Muscle of arm (tissue), 12 donors: ENCODE measurements around the gene RASSF7. TPM values are rescaled to one million over a fixed set of nuclear protein-coding genes. Genes with fewer than 3 reads are reported as not detected.

Source experiments
- DNase-seq: peaks from one replicate; pipeline ENCODE4 v3.0.0-alpha.2; 2013
- polyA plus RNA-seq, 12 donors: library from polyadenylated mRNA; unstranded; fragments of 120-200 nt; gene quantifications; one replicate each; pipeline ENCODE4 v1.2.1, GENCODE V29; 2013; ENCODE audit not compliant: insufficient read length in 12 of 12

RASSF7 gene
- polyA plus RNA-seq, 12 donors: 1.7 to 15.5 (median 2.4) TPM; not detected in 1

- DNase-seq: no peak
Observed at GRCh38 chr11:531919-532526, 28.7 kb upstream of the RASSF7 start.

- DNase-seq: no peak
Observed at GRCh38 chr11:532527-532985, 28.2 kb upstream of the RASSF7 start.

- no peak for DNase-seq
Observed at GRCh38 chr11:532986-533585, 27.7 kb upstream of the RASSF7 start.

GRCh38 chr11:533586-534395 lies 27.0 kb upstream of the RASSF7 start:
- DNase-seq: no peak

GRCh38 chr11:534396-535209 lies 26.2 kb upstream of the RASSF7 start:
- no peak for DNase-seq

- no peak for DNase-seq
Observed at GRCh38 chr11:535210-535518, 25.6 kb upstream of the RASSF7 start.

GRCh38 chr11:535519-536454 lies 25.0 kb upstream of the RASSF7 start, which contains the start of gene HRAS:
Gene HRAS (minus strand): TSS chr11:535576.
- peak; percentile 93 for DNase-seq

- peak; percentile 57 for DNase-seq
Observed at GRCh38 chr11:536841-537621, 23.7 kb upstream of the RASSF7 start, which contains the start of gene LRRC56. Gene LRRC56 (plus strand): TSS chr11:537527. CDS start chr11:540685, 3,158 bp downstream.

GRCh38 chr11:537622-538430 lies 22.9 kb upstream of the RASSF7 start:
- no peak for DNase-seq

- DNase-seq: no peak
Observed at GRCh38 chr11:538431-539051, 22.2 kb upstream of the RASSF7 start.

GRCh38 chr11:539971-540481 lies 20.7 kb upstream of the RASSF7 start:
- DNase-seq: no peak

- no peak for DNase-seq
Observed at GRCh38 chr11:540583-541432, 20.0 kb upstream of the RASSF7 start.

GRCh38 chr11:541433-541885 lies 19.3 kb upstream of the RASSF7 start:
- no peak for DNase-seq

GRCh38 chr11:544817-545166 lies 16.0 kb upstream of the RASSF7 start:
- DNase-seq: no peak

- DNase-seq: no peak
Observed at GRCh38 chr11:545171-545570, 15.6 kb upstream of the RASSF7 start.

- DNase-seq: no peak
Observed at GRCh38 chr11:548700-549603, 11.8 kb upstream of the RASSF7 start.
